ENCODE results near the gene DUSP8.
"Not testable (repeated sequence)": the region's sequence is repeated elsewhere in the genome, so short reads cannot be mapped to it uniquely, and the experiment has no call there.

DUSP8 gene

GRCh38 chr11:1589191-1589963, 17.3 kb upstream of the DUSP8 start:
- not testable (repeated sequence) for H3K27ac ChIP-seq (ENCODE audit: low read depth, low read length); H3K9ac ChIP-seq (ENCODE audit: low read length); H3K4me3 ChIP-seq (ENCODE audit: low read depth, low read length); H3K9me3 ChIP-seq (ENCODE audit: control insufficient read depth, insufficient read depth, low read depth, low read length); H3K36me3 ChIP-seq (ENCODE audit: control insufficient read depth, insufficient read depth, low read length); H3K27me3 ChIP-seq (ENCODE audit: control insufficient read depth, insufficient read depth, low read length); H3K4me1 ChIP-seq (ENCODE audit: control insufficient read depth, insufficient read depth, low read length)

- Histone ChIP-seq H3K4me1 (ENCODE audit: control insufficient read depth, insufficient read depth, low read length) (no peaks in the 10 kb centered on the region), H3K27me3 (ENCODE audit: control insufficient read depth, insufficient read depth, low read length) (no peaks in the 10 kb centered on the region; the same call in 1 of the 2 replicates), H3K9ac (ENCODE audit: low read length) (no peak overlapping the region), H3K36me3 (ENCODE audit: control insufficient read depth, insufficient read depth, low read length) (no peaks in the 10 kb centered on the region), H3K4me3 (ENCODE audit: low read depth, low read length) (no peak overlapping the region), H3K27ac (ENCODE audit: low read depth, low read length) (no peak overlapping the region), H3K9me3 (ENCODE audit: control insufficient read depth, insufficient read depth, low read depth, low read length) (peaks cover 8% of the 10 kb centered on the region)
These were observed 14.6 kb upstream of the DUSP8 start for GRCh38 chr11:1586699-1587098.

GRCh38 chr11:1584661-1585370, 12.7 kb upstream of the DUSP8 start, which contains the start of gene KRTAP5-1:
Gene KRTAP5-1, minus strand, starts transcription at chr11:1585283. Its CDS starts 34 bp downstream, at chr11:1585249.
- not testable (repeated sequence) for H3K27me3 ChIP-seq (ENCODE audit: control insufficient read depth, insufficient read depth, low read length); H3K4me3 ChIP-seq (ENCODE audit: low read depth, low read length); H3K27ac ChIP-seq (ENCODE audit: low read depth, low read length); H3K9ac ChIP-seq (ENCODE audit: low read length); H3K36me3 ChIP-seq (ENCODE audit: control insufficient read depth, insufficient read depth, low read length); H3K4me1 ChIP-seq (ENCODE audit: control insufficient read depth, insufficient read depth, low read length); H3K9me3 ChIP-seq (ENCODE audit: control insufficient read depth, insufficient read depth, low read depth, low read length)

GRCh38 chr11:1582909-1583308, 10.8 kb upstream of the DUSP8 start:
- H3K27ac ChIP-seq (ENCODE audit: low read depth, low read length); H3K27me3 ChIP-seq (ENCODE audit: control insufficient read depth, insufficient read depth, low read length); H3K36me3 ChIP-seq (ENCODE audit: control insufficient read depth, insufficient read depth, low read length); H3K9ac ChIP-seq (ENCODE audit: low read length); H3K4me1 ChIP-seq (ENCODE audit: control insufficient read depth, insufficient read depth, low read length); H3K9me3 ChIP-seq (ENCODE audit: control insufficient read depth, insufficient read depth, low read depth, low read length); H3K4me3 ChIP-seq (ENCODE audit: low read depth, low read length): not testable (repeated sequence)

GRCh38 chr11:1581976-1582375, 9.9 kb upstream of the DUSP8 start:
- Histone ChIP-seq H3K27ac (ENCODE audit: low read depth, low read length) (no peak overlapping the region), H3K9ac (ENCODE audit: low read length) (no peak overlapping the region), H3K27me3 (ENCODE audit: control insufficient read depth, insufficient read depth, low read length) (no peaks in the 10 kb centered on the region; the same call in 1 of the 2 replicates), H3K4me1 (ENCODE audit: control insufficient read depth, insufficient read depth, low read length) (no peaks in the 10 kb centered on the region), H3K9me3 (ENCODE audit: control insufficient read depth, insufficient read depth, low read depth, low read length) (peaks cover 8% of the 10 kb centered on the region), H3K4me3 (ENCODE audit: low read depth, low read length) (no peak overlapping the region), H3K36me3 (ENCODE audit: control insufficient read depth, insufficient read depth, low read length) (no peaks in the 10 kb centered on the region)

- H3K9me3 ChIP-seq (ENCODE audit: control insufficient read depth, insufficient read depth, low read depth, low read length), result peaks cover 8% of the 10 kb centered on the region
- H3K27me3 ChIP-seq (ENCODE audit: control insufficient read depth, insufficient read depth, low read length), result peaks cover 41% of the 10 kb centered on the region
- H3K27ac ChIP-seq (ENCODE audit: low read depth, low read length), result no peak overlapping the region
- no peaks in the 10 kb centered on the region for H3K36me3 ChIP-seq (ENCODE audit: control insufficient read depth, insufficient read depth, low read length)
- no peak overlapping the region for H3K4me3 ChIP-seq (ENCODE audit: low read depth, low read length)
- no peak overlapping the region for H3K9ac ChIP-seq (ENCODE audit: low read length)
- peaks cover 4% of the 10 kb centered on the region for H3K4me1 ChIP-seq (ENCODE audit: control insufficient read depth, insufficient read depth, low read length)
These were observed 4.8 kb upstream of the DUSP8 start for GRCh38 chr11:1576825-1577224.

GRCh38 chr11:1575756-1576155, 3.7 kb upstream of the DUSP8 start:
- H3K27me3 ChIP-seq (ENCODE audit: control insufficient read depth, insufficient read depth, low read length), result peaks cover 49% of the 10 kb centered on the region
- H3K9me3 ChIP-seq (ENCODE audit: control insufficient read depth, insufficient read depth, low read depth, low read length); H3K36me3 ChIP-seq (ENCODE audit: control insufficient read depth, insufficient read depth, low read length); H3K27ac ChIP-seq (ENCODE audit: low read depth, low read length); H3K9ac ChIP-seq (ENCODE audit: low read length); H3K4me1 ChIP-seq (ENCODE audit: control insufficient read depth, insufficient read depth, low read length); H3K4me3 ChIP-seq (ENCODE audit: low read depth, low read length): not testable (repeated sequence)

- H3K9me3 ChIP-seq (ENCODE audit: control insufficient read depth, insufficient read depth, low read depth, low read length), result peaks cover 8% of the 10 kb centered on the region
- no peak overlapping the region for H3K4me3 ChIP-seq (ENCODE audit: low read depth, low read length)
- no peak overlapping the region for H3K9ac ChIP-seq (ENCODE audit: low read length)
- H3K27ac ChIP-seq (ENCODE audit: low read depth, low read length), result no peak overlapping the region
- H3K4me1 ChIP-seq (ENCODE audit: control insufficient read depth, insufficient read depth, low read length), result peaks cover 7% of the 10 kb centered on the region
- H3K36me3 ChIP-seq (ENCODE audit: control insufficient read depth, insufficient read depth, low read length), result no peaks in the 10 kb centered on the region
- peaks cover 58% of the 10 kb centered on the region for H3K27me3 ChIP-seq (ENCODE audit: control insufficient read depth, insufficient read depth, low read length)
These were observed 2.8 kb upstream of the DUSP8 start for GRCh38 chr11:1574933-1575242.

- peak overlapping the region; percentile 50 for H3K4me3 ChIP-seq (ENCODE audit: low read depth, low read length)
- peaks cover 8% of the 10 kb centered on the region for H3K9me3 ChIP-seq (ENCODE audit: control insufficient read depth, insufficient read depth, low read depth, low read length)
- no peak overlapping the region for H3K27ac ChIP-seq (ENCODE audit: low read depth, low read length)
- H3K36me3 ChIP-seq (ENCODE audit: control insufficient read depth, insufficient read depth, low read length), result no peaks in the 10 kb centered on the region
- H3K4me1 ChIP-seq (ENCODE audit: control insufficient read depth, insufficient read depth, low read length), result peaks cover 9% of the 10 kb centered on the region
- H3K27me3 ChIP-seq (ENCODE audit: control insufficient read depth, insufficient read depth, low read length), result peaks cover 63% of the 10 kb centered on the region
- peak overlapping the region; percentile 14 for H3K9ac ChIP-seq (ENCODE audit: low read length)
These were observed 2.3 kb upstream of the DUSP8 start for GRCh38 chr11:1574238-1574932.

- peaks cover 68% of the 10 kb centered on the region for H3K27me3 ChIP-seq (ENCODE audit: control insufficient read depth, insufficient read depth, low read length)
- H3K36me3 ChIP-seq (ENCODE audit: control insufficient read depth, insufficient read depth, low read length), result no peaks in the 10 kb centered on the region
- no peak overlapping the region for H3K9ac ChIP-seq (ENCODE audit: low read length)
- H3K9me3 ChIP-seq (ENCODE audit: control insufficient read depth, insufficient read depth, low read depth, low read length), result peaks cover 8% of the 10 kb centered on the region
- H3K4me3 ChIP-seq (ENCODE audit: low read depth, low read length), result peak overlapping the region; percentile 50
- H3K27ac ChIP-seq (ENCODE audit: low read depth, low read length), result no peak overlapping the region
- peaks cover 13% of the 10 kb centered on the region for H3K4me1 ChIP-seq (ENCODE audit: control insufficient read depth, insufficient read depth, low read length)
These were observed 1.8 kb upstream of the DUSP8 start for GRCh38 chr11:1573903-1574237.

All from HUES6 (cell line).